GM21723 (cell line): ENCODE data around the gene DOK4.

Experiments used
- ATAC-seq: cut with Tn5 transposase; IDR thresholded peaks from one replicate; pipeline ENCODE4 v1.9.1; 2021; ENCODE audit warnings: mild to moderate bottlenecking, moderate library complexity; ENCODE audit not compliant: unreplicated experiment

The DOK4 gene

DNA sequence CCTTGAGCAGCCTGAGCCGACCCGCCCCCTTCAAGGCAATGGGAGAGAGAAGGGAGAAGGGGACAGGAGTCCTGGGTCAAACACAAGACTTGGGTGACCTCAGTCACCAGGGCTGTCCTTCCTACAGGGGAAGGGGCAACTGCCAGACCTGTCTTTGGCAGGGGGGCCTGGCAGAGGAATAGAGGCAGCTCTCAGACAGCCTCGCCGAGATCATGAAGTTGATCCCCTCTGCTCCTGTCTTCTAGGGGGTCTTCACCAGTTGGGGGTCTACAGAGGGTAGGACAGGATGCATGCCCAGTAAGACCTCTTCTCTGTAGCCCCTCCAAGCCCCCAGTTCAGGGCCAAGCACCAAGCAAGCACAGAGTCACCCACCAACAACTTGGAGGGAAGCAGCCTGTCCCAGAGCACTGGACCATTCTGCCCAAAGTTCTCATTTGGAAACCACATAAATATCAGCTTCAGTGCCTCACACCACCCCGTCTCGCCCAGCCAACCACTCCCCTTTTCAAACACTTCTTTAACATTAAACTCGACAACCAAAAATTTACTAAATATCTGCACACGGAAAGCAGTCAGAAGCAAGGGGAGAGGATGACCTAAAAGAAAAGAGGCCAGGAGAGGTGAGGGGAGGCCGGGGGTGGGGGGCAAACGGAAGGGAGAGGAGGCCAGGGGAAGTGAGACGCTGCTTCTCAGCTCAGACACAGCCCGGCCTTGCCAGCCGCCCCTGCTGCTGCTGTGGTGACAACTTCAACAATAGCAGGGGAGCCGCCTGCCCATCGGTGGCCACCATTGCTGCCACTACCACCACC, 7.7 kb downstream of the DOK4 start:
- no peak for ATAC-seq

DNA sequence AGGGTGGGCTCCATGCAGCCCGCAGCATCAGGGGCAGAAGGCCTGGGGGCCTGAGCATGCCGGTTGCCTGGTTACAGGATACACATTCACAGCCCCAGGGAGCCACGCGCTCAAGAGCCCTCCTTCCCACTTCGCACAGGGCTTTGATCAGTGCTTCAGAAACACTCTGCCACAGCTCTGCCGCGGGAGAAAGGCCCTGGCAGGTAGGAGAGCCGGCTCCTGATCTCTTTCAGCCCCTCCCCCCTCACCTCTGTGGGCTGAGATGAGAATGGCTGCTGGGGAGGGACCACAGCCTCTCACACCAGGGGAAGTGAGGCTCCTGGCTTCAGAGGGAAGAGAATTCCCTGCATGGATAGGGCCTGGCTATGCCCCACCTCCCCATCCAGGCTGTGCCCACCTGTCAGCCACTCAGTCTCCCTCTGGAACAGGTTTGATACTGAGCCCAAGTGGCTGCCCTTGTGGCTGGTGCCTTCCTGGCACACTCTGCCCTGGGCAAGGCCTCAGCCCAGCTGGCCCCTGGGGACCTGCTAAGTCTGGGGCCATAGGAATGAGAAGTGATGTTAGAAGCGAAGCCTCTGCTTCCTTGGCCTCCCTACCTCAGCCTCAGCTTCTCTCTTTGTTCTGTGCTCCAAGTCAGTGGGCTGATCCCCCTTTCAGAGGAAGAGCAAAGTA, 8.6 kb downstream of the DOK4 start:
- ATAC-seq: no peak

DNA sequence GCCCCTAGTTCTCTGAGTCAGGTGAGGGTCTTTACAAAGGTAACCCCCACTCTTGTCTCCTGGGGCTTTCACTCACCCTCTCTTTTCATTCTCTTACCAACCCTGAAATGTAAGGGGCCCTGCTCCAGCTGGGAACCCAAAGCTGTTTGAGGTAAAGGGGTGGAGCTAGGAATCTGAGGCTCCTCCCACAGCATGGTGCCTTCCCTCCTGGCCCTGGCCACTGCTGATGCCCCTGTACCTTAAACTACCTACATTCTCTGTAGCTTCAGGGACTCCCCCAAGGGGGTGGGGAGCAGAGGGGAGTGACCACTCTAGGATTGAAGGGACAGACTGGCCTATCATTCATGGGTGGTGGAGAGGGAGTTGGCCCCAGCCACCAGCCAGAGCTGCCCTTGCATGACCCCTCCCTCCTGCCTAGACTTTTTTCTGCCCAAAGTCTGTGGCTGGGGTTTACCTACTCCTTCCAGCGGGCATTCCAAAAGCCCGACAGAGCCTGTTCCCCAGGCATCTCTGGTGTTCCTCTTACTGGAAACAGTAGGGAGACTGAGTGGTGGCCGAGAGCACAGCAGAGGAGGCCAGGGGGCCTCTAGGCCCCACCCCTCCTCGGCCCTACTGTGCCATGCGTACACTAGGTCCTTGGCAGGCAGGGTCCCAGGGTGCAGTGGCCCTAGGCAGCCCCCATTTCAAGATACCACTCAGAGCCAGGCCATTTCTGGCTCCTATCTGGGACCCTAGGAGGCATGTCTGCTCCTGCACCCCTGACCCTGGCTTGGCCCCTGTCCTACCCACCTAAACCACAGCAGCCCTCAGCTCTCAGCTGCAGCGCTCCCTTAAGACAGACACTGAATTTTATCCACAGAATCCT, 9.5 kb downstream of the DOK4 start:
- no peak for ATAC-seq

DNA sequence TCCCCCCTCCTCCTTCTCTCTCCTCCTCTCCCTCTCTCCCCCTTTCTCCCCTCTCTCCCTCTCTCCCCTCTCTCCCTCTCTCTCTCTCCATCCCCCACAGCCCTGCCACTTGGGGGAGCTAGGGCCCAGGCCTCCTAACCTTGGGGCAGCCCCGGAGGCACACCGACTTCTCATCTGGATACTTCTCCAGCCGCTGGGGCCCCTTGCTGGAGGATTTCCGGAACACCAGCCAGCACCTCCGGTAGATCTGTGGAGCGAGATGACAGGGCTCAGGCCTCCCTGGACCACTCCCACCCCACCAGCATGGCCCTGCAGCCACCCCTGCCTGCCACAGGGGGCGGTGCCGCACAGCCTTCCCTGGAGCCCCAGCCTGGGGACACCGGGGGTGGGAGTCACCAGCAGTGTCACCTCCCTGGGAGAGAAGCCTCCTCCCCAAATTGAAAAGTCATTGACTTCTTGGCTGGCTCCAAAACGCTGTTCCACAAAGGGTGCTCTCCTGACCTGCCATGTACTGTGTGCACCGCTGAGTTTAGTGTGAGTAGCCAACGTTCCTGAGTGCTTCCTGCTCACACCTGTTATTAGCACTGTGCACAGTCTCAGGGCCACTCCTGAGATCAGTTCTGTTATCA, 10.5 kb downstream of the DOK4 start:
- ATAC-seq: peak; percentile 92

DNA sequence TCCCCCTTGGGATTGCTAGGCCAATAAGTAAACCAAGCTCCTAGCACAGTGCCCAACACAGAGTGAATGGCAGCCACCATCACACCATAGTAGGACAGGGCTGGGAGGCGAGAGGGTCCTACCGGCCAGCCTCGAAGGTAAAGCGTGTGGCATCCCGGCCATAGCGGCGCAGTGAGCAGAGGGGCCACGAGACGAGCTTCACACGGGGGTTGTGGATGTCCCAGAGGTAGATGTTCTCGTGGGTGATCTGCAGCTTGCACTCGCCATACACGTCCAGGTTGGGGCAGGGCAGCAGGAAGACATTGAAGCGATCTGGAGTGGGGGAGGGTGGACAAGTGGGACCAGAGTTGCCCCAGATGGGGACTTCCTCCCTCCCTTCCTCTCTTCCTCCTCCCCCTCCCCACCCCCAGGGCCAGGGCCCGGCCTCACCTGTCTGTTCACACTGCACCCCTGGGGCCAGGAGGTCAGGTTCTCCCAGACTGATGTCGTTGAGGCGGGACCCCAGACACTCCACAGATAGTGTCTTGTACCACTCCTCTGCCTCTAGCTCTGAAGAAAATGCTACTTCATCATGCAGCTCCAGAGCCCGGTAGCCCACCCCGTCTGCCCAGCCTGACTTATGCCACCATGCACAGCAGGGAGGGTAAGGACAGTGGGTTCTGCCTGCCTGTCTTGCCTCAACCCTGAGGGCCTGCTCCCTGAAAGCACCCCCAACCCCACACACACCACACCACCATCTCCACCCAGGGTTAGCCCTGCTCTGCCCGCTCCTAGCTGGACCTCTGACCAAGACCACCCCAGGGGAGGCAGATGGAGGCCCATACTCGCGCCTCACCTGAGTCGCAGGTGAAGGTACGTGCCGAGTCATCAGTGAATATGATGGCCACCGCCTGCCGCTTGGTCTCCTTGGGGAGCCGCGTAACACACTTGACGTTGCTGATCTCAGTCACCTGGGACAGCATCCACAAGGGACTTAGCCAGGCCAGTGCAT, 11.3 kb downstream of the DOK4 start:
- no peak for ATAC-seq

DNA sequence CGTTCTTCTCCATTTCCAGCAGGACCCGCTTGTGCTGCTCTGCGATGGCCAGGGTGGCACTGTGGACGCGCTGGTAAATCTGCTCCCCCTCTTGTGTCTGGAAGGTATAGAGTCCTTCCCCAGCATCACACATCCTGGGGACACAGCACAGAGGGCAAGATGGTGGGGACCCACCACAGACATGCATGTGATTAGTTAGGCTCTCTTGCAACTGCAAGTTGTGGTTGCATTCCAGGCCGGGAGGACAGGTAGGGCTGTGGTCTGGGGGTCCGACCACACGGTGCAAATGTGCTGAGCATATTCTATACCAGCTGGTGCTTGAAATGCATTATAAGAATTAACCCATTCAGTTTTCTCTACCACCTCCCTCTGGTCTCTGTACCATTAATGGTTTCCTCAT, 12.4 kb downstream of the DOK4 start:
- ATAC-seq: no peak

DNA sequence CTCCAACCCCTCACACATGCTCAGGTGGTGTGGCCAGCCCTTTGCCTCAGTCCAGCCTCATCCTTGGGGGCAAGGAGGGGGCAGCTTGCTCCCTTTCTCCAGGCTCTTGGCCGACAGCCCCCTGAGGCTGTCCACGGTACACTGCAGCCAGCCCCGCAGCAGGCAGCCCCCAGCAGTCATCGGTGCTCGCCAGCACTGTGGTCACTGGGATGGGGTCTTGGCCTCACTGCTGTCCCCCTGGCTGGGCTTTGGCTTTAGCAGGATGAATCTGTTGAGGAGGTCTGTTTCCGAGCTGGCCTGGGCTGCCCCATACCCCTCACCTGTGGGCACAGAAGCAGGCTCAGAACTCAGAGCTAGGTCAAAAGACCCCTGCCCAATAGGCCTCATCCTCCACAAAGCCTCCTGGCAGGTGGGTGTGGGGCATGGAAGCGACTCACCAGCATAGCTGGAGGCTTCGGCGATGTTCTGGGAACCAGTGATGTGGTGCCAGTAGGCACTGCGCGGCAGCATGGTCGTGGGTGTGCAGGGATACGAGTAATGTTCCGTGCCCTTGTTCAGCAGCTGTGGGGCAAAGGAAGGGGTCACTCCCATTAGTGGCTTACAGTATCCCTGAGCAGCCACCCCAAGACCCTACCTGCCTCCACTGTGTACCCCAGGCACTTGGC, 13.0 kb downstream of the DOK4 start:
- ATAC-seq: no peak

DNA sequence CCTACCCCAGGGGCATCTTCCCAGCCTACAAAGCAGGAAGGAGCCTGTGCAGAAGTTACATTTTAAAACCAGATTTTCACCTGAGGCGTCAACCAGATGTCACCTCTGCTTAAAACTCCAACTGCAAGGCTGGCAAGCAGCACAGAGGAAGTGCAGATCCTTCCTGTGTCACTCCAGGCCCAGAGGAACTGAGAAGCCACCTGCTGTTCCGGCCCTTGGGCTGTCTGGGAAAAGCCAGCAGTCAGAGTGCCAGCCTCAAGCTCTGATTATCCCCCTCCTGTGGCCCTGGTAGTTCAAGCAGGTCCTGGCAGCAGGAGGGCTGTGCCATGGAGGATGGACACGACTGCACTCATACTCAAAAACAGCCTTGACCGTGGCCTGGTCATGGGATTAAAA, 13.6 kb downstream of the DOK4 start:
- no peak for ATAC-seq

DNA sequence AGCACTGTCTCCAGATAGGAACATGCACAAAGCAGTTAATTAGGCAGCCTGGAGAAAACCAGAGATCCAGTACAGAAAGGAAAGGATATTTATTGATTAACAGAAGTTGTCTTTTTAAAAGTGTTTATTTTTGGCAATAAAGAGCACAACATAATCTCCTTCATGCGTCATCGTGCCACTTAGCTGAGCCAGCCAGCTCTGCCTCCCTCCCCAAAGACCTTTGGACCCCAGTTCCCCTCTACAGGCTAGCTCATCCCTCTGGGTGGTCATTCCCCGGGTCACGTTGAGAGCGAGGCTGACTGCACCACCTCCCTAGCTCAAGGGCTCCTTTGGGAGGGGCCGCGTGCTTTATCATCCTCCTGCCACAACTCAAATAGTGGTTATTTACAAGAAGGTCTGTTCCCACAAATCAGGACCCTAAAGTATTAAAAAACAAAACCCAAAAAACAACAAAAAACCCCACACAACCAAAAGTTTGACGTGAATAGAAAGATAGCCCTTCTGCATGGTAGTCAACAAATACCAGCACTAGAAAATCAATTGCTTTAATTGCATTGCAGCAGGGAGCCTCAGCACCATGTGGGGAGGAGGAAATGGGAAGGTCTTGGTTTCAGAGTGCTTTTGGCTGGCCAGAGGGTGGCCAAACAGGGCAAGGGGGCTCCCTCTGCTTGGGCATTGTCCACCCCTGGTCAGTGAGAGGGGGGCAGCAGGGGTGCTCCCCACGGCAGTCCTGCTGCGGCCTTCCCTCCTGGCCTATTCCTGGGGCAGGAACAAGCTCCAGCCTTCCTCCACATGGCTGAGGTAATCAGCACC, 14.2 kb downstream of the DOK4 start:
- ATAC-seq: no peak

DNA sequence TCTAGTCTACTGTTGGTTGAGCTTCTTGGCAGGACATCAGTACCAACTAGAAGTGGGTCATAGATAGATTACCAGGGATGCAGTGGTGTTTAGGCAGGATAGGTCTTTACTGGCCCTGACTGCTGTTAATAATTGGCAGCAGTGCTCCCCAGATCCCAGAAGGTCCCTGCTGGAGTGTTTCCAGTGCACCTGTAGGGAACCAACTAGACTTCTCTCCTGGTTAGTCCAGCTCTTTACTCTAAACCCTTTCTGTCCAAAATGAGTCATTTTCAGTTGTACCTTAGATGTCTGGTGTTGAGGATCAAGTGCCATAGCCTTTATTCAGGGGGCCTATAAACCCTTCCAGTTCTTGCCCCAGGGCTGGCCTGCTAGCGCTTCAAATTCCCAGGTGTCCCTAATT, 15.1 kb downstream of the DOK4 start:
- no peak for ATAC-seq

DNA sequence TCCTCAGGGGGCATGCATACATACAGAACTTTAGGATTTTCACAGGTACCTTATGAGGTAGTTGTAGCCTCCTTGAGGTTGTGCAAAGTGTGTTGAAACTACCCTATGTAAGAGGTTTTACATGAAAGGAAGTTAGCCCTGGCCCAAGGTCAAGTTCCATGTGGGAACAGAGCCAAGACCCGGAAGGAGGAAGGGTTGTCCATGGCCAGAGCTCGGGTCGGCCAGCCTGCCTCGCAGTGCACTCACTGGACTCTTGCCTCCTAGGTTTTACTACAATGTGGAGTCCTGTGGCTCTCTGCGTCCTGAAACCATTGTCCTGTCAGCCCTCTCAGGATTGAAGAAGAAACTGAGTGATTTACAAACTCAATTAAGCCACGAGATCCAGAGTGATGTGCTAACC, 15.6 kb downstream of the DOK4 start:
- no peak for ATAC-seq

DNA sequence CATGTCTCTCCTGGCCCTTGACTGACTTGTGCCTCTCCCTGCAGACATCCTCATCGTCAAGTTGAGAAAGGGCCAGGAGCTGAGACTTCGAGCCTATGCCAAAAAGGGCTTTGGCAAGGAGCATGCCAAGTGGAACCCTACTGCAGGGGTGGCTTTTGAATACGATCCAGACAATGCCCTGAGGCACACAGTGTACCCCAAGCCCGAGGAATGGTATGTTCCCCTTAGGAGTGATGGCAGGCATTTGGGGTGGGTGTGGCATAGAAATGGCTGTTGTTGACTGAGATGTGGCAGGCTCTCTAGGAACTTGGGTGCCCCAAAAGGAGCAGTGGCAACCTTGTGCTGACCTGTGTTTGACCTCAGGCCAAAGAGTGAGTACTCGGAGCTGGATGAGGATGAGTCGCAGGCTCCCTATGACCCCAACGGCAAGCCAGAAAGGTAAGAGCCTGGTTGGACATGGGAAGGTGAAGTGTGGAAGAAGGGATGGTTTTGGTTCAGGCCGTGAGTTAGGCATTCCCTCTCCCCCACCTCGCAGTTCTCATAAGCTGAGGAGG, 16.3 kb downstream of the DOK4 start:
- no peak for ATAC-seq

DNA sequence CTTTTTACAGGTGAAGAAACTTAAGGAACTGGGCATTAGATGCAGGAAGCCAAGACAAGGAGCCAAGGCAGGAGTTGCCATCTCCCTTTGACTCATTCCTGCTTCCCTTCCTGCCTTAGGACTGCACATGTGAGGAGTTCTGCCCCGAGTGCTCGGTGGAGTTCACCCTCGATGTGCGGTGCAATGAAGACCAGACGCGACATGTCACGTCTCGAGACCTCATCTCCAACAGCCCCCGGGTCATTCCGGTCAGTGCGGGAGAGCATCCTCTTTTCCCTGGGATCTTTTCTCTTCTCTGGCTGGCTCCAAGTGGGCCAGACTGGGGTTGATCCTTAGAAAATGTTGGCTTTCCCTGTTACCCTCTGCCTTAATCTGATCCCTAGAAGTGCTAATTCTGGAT, 17.2 kb downstream of the DOK4 start:
- ATAC-seq: no peak

DNA sequence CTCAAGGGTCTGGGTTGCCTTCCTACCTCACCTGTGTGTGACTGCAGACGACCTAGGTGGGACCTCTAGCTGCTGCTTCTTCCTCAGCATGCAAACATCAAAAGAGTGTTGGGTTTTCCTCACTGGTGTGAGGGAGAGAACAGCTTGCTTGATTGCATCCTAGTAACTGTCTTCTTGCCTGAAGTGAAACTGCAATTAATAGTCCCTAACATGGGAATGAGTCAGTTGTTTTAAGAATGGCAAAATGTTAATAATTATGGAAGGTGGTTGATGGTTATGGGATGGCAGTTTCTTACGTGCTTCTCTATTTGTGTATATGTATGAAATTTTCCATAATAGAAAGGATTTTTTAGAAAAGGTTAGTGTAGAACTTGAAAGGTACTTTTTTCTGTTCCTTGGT, 17.9 kb downstream of the DOK4 start:
- no peak for ATAC-seq

DNA sequence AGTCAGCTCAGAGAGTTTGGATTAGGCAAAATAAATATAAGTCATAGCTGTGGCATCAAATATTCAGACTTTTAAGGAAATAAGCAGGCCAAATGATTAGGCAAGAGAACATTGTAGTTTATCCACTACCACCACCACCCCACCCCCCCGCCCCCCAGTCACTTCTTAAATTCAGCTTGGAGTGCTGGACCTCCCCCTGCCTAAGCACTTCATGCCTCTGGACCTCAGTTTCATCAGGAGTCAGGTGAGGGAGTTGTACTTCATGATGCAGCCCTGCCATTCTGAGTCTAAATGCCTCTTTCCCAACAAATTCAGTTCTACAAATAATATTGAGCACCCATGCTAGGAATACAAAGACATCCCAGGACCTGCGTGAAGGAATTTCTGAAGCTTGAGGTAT, 21.8 kb downstream of the DOK4 start:
- no peak for ATAC-seq

DNA sequence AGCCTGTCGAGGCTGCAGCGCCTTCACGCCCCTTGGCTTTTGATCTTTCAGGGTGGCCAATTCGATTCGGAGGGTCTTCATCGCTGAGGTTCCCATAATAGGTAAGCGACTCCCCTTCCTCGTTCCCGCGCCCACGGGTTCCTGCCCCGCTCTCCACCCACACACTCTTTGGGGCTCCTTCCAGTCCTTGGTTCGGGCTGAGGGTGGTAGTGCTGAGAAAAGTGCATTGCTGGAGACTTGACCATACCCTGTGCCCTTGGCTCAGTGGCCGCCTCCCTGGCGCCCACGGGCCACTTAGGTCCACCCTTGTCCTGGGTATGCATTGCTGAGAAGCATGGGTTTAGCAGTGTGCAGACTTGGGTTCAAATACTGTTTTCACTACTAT, 23.3 kb downstream of the DOK4 start:
- peak; percentile 7 for ATAC-seq

DNA sequence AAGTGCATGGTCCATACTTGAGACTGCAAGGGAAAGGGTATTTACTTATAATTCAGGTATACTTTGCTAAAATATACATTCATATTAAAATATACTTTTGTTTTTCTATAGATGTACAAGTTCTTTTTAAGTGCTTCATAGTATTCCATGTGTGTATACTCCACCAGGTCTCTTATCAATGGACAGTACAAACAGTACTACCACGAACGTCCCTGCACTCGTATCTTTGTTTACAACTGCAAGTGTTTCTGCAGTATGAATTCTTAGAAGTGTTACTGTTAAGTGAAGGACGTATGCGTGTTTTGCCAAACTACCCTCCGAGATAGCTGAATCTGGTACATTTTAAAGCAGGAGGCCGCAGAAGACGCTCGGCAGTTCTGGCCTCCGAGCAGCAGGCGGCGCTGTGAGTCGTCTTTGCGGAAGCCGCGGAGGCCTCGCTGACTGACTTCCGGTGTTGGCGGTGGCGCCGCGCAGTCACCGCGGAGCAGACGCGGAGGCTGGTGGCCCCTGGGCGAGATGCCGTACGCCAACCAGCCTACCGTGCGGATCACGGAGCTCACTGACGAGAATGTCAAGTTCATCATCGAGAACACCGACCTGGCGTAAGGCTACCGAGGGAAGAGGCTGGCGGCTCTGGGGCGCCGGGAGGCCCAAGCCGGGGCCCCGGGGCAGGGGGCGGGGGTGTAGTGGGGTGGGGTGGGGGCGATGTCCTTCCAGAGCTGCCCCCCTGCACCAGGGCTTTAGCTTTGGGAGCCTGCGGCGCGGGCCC, 23.9 kb downstream of the DOK4 start, which contains the start of gene POLR2C:
TSS of gene POLR2C (plus strand) at position 471 of the 769 bp plus-strand sequence. CDS start at position 517, 46 bp downstream.
- ATAC-seq: peak; percentile 93
